HG02981 (cell line): ENCODE data around the gene SLC44A5.
"Not testable (repeated sequence)": the region's sequence is repeated elsewhere in the genome, so short reads cannot be mapped to it uniquely, and the experiment has no call there.

Experiments used
- ATAC-seq: cut with Tn5 transposase; IDR thresholded peaks from one replicate; pipeline ENCODE4 v1.9.1; 2021; ENCODE audit warnings: mild to moderate bottlenecking, moderate library complexity; ENCODE audit not compliant: unreplicated experiment

The SLC44A5 gene

GRCh38 chr1:75375476-75376447 lies 235.2 kb downstream of the SLC44A5 start:
- not testable (repeated sequence) for ATAC-seq

- ATAC-seq, result no peak
Observed at GRCh38 chr1:75373542-75374159, 237.3 kb downstream of the SLC44A5 start.

GRCh38 chr1:75366595-75366994 lies 244.3 kb downstream of the SLC44A5 start:
- no peak for ATAC-seq

GRCh38 chr1:75361260-75361659 lies 249.7 kb downstream of the SLC44A5 start:
- ATAC-seq, result no peak

GRCh38 chr1:75354267-75354666 lies 256.6 kb downstream of the SLC44A5 start:
- ATAC-seq, result not testable (repeated sequence)

GRCh38 chr1:75353051-75353450 lies 257.9 kb downstream of the SLC44A5 start:
- no peak for ATAC-seq

GRCh38 chr1:75345538-75346292 lies 265.2 kb downstream of the SLC44A5 start:
- no peak for ATAC-seq

GRCh38 chr1:75342786-75343185 lies 268.1 kb downstream of the SLC44A5 start:
- ATAC-seq, result no peak

- peak; percentile 32 for ATAC-seq
Observed at GRCh38 chr1:75341537-75341936, 269.4 kb downstream of the SLC44A5 start.

GRCh38 chr1:75338616-75339483 lies 272.1 kb downstream of the SLC44A5 start:
- peak; percentile 95 for ATAC-seq

GRCh38 chr1:75334876-75335389 lies 276.0 kb downstream of the SLC44A5 start:
- no peak for ATAC-seq

- no peak for ATAC-seq
Observed at GRCh38 chr1:75330624-75331023, 280.3 kb downstream of the SLC44A5 start.

GRCh38 chr1:75328691-75329090 lies 282.2 kb downstream of the SLC44A5 start:
- no peak for ATAC-seq

GRCh38 chr1:75327395-75327794 lies 283.5 kb downstream of the SLC44A5 start:
- ATAC-seq, result no peak

GRCh38 chr1:75317976-75318375 lies 292.9 kb downstream of the SLC44A5 start:
- ATAC-seq, result no peak

GRCh38 chr1:75316230-75316629 lies 294.7 kb downstream of the SLC44A5 start:
- no peak for ATAC-seq

GRCh38 chr1:75312620-75313019 lies 298.3 kb downstream of the SLC44A5 start:
- ATAC-seq, result no peak

GRCh38 chr1:75310067-75310466 lies 300.8 kb downstream of the SLC44A5 start:
- ATAC-seq, result no peak

GRCh38 chr1:75308365-75308764 lies 302.5 kb downstream of the SLC44A5 start:
- no peak for ATAC-seq

GRCh38 chr1:75305061-75305460 lies 305.9 kb downstream of the SLC44A5 start:
- no peak for ATAC-seq
